ENCODE measurements around the gene TRIM8. TPM values are rescaled to one million over a fixed set of nuclear protein-coding genes. Genes with fewer than 3 reads are reported as not detected.

The TRIM8 gene
- total RNA-seq, 1 experiment from 2014 or later: 91.6 TPM

DNA sequence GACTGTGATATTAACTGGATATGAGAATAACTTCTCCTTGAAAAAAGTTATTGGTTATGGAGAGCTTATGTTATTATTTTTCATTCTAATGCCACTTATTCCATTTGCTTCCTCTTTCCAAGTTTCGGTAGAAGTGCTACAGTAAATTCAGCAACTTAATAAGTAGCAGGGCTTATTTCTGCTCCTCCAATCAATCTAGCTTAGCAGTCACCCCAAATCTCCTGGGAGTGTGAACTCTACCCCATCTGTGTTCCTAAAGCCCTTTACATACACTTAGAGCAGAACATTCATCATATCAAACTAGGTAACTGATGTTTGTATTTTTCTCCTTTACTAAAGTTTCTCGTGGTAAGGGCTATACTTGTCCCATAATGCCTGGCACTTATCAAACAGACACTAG lies 61.3 kb downstream of the TRIM8 start:
- no peak overlapping the region for H2AFZ ChIP-seq (ENCODE audit: low read depth, low read length, poor library complexity, severe bottlenecking)
- no peaks in the 10 kb centered on the region for H3K79me2 ChIP-seq (ENCODE audit: insufficient read depth, low read length)
- no peak overlapping the region for H3K27ac ChIP-seq (ENCODE audit: low read depth, low read length)
- H3K36me3 ChIP-seq (ENCODE audit: control insufficient read depth in 1 of 2, insufficient read depth in 2 of 2, low read length in 2 of 2): no peaks in the 10 kb centered on the region
- DNase-seq (ENCODE audit: low read depth, low spot score) (no peak), ATAC-seq (no peak)
- CTCF ChIA-PET: no interaction called here
- peaks cover 1 to 2% of the 10 kb centered on the region in 2 experiments; a peak in 3 of 4 replicates for H3K4me1 ChIP-seq (ENCODE audit: control insufficient read depth in 1 of 2, insufficient read depth in 2 of 2, low read length in 2 of 2)
- no peaks in the 10 kb centered on the region for H3K9me2 ChIP-seq (ENCODE audit: insufficient read depth)
- intact Hi-C loops (cut with micrococcal nuclease): no loop called here
- H3K27me3 ChIP-seq (ENCODE audit: insufficient read depth, low read length): no peaks in the 10 kb centered on the region
- RAD21 ChIA-PET (ENCODE audit: low non-redundant PET in 1 of 2, low total read pairs in 2 of 2, uncharacterized antibody in 2 of 2, unreplicated experiment in 2 of 2): no interaction called here
- BruUV-seq (replicated peaks): no TSS peak
- TF ChIP-seq ZFX (IDR thresholded peaks at IDR 0.05): no peak
- no peak for TF ChIP-seq EZH2phosphoT487 (IDR thresholded peaks at IDR 0.05; ENCODE audit: borderline replicate concordance)
- TF ChIP-seq, protein P1, sequence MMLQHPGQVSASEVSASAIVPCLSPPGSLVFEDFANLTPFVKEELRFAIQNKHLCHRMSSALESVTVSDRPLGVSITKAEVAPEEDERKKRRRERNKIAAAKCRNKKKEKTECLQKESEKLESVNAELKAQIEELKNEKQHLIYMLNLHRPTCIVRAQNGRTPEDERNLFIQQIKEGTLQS (IDR thresholded peaks at IDR 0.05): no peak
- TF ChIP-seq SRF (IDR thresholded peaks at IDR 0.05; ENCODE audit: low read depth): no peak
- no peak for TF ChIP-seq ELF1 (IDR thresholded peaks at IDR 0.05; ENCODE audit: borderline replicate concordance, low read depth)
- TF ChIP-seq RAD21 (IDR thresholded peaks at IDR 0.05; ENCODE audit: low read depth): no peak
- TF ChIP-seq, protein P2, sequence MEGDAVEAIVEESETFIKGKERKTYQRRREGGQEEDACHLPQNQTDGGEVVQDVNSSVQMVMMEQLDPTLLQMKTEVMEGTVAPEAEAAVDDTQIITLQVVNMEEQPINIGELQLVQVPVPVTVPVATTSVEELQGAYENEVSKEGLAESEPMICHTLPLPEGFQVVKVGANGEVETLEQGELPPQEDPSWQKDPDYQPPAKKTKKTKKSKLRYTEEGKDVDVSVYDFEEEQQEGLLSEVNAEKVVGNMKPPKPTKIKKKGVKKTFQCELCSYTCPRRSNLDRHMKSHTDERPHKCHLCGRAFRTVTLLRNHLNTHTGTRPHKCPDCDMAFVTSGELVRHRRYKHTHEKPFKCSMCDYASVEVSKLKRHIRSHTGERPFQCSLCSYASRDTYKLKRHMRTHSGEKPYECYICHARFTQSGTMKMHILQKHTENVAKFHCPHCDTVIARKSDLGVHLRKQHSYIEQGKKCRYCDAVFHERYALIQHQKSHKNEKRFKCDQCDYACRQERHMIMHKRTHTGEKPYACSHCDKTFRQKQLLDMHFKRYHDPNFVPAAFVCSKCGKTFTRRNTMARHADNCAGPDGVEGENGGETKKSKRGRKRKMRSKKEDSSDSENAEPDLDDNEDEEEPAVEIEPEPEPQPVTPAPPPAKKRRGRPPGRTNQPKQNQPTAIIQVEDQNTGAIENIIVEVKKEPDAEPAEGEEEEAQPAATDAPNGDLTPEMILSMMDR (IDR thresholded peaks at IDR 0.05 in 2 of 3, conservative IDR thresholded peaks at IDR 0.05 in 1 of 3; ENCODE audit: borderline replicate concordance in 1 of 3, insufficient read depth in 1 of 3, low read depth in 2 of 3, low read length in 2 of 3): no peak
- TF ChIP-seq, protein P3, sequence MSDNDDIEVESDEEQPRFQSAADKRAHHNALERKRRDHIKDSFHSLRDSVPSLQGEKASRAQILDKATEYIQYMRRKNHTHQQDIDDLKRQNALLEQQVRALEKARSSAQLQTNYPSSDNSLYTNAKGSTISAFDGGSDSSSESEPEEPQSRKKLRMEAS (IDR thresholded peaks at IDR 0.05): no peak
- no peak for TF ChIP-seq CBX3 (IDR thresholded peaks at IDR 0.05; ENCODE audit: low read depth)
- TF ChIP-seq, protein P4, sequence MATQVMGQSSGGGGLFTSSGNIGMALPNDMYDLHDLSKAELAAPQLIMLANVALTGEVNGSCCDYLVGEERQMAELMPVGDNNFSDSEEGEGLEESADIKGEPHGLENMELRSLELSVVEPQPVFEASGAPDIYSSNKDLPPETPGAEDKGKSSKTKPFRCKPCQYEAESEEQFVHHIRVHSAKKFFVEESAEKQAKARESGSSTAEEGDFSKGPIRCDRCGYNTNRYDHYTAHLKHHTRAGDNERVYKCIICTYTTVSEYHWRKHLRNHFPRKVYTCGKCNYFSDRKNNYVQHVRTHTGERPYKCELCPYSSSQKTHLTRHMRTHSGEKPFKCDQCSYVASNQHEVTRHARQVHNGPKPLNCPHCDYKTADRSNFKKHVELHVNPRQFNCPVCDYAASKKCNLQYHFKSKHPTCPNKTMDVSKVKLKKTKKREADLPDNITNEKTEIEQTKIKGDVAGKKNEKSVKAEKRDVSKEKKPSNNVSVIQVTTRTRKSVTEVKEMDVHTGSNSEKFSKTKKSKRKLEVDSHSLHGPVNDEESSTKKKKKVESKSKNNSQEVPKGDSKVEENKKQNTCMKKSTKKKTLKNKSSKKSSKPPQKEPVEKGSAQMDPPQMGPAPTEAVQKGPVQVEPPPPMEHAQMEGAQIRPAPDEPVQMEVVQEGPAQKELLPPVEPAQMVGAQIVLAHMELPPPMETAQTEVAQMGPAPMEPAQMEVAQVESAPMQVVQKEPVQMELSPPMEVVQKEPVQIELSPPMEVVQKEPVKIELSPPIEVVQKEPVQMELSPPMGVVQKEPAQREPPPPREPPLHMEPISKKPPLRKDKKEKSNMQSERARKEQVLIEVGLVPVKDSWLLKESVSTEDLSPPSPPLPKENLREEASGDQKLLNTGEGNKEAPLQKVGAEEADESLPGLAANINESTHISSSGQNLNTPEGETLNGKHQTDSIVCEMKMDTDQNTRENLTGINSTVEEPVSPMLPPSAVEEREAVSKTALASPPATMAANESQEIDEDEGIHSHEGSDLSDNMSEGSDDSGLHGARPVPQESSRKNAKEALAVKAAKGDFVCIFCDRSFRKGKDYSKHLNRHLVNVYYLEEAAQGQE (IDR thresholded peaks at IDR 0.05; ENCODE audit: low read depth): no peak
- TF ChIP-seq SIN3A (IDR thresholded peaks at IDR 0.05; ENCODE audit: low read depth): no peak
- TF ChIP-seq TCF7L2 (IDR thresholded peaks at IDR 0.05; ENCODE audit: borderline replicate concordance, extremely low read depth, insufficient read depth, insufficient read length): no peak
- no peak for TF ChIP-seq POLR2A (IDR thresholded peaks at IDR 0.05; ENCODE audit: borderline replicate concordance, extremely low read depth, insufficient read depth, insufficient read length)
- TF ChIP-seq, protein P5, sequence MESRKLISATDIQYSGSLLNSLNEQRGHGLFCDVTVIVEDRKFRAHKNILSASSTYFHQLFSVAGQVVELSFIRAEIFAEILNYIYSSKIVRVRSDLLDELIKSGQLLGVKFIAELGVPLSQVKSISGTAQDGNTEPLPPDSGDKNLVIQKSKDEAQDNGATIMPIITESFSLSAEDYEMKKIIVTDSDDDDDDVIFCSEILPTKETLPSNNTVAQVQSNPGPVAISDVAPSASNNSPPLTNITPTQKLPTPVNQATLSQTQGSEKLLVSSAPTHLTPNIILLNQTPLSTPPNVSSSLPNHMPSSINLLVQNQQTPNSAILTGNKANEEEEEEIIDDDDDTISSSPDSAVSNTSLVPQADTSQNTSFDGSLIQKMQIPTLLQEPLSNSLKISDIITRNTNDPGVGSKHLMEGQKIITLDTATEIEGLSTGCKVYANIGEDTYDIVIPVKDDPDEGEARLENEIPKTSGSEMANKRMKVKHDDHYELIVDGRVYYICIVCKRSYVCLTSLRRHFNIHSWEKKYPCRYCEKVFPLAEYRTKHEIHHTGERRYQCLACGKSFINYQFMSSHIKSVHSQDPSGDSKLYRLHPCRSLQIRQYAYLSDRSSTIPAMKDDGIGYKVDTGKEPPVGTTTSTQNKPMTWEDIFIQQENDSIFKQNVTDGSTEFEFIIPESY (IDR thresholded peaks at IDR 0.05; ENCODE audit: extremely low read depth, insufficient replicate concordance, low read length): no peak
- TF ChIP-seq EZH2 (IDR thresholded peaks at IDR 0.05): no peak
- no peak overlapping the region for H3K9ac ChIP-seq (ENCODE audit: low read length)
- H3K4me2 ChIP-seq (ENCODE audit: low read length): no peak overlapping the region
- no peaks in the 10 kb centered on the region for H3K9me3 ChIP-seq (ENCODE audit: control insufficient read depth in 1 of 2, insufficient read depth in 1 of 2, low read depth in 1 of 2, low read length in 2 of 2)
- POLR2A ChIA-PET: no interaction called here
- no peak overlapping the region for H3K4me3 ChIP-seq (replicated peaks in 1 of 2; ENCODE audit: low read depth in 1 of 2, low read length in 2 of 2)
- H4K20me1 ChIP-seq (ENCODE audit: insufficient read depth): no peaks in the 10 kb centered on the region
